Amniotic epithelial cell (primary cell): ENCODE results near the gene PEX26.
"Not testable (repeated sequence)": the region's sequence is repeated elsewhere in the genome, so short reads cannot be mapped to it uniquely, and the experiment has no call there.

Experiments used
- DNase-seq: peaks from one replicate; pipeline ENCODE4 v3.0.0-alpha.2; 2010; ENCODE audit warnings: low read depth

Gene PEX26

GRCh38 chr22:18077639-18078328 lies at the start of gene PEX26:
TSS of gene PEX26 (plus strand) at chr22:18077990. CDS start at chr22:18078377, 387 bp downstream.
- DNase-seq = peak; percentile 95

- DNase-seq = no peak
These were observed 48.8 kb upstream of the PEX26 start for GRCh38 chr22:18028817-18029527.

- no peak for DNase-seq
These were observed 48.0 kb upstream of the PEX26 start for GRCh38 chr22:18029686-18030267.

GRCh38 chr22:18031695-18032454 lies 45.9 kb upstream of the PEX26 start:
- DNase-seq = peak; percentile 93

DNA sequence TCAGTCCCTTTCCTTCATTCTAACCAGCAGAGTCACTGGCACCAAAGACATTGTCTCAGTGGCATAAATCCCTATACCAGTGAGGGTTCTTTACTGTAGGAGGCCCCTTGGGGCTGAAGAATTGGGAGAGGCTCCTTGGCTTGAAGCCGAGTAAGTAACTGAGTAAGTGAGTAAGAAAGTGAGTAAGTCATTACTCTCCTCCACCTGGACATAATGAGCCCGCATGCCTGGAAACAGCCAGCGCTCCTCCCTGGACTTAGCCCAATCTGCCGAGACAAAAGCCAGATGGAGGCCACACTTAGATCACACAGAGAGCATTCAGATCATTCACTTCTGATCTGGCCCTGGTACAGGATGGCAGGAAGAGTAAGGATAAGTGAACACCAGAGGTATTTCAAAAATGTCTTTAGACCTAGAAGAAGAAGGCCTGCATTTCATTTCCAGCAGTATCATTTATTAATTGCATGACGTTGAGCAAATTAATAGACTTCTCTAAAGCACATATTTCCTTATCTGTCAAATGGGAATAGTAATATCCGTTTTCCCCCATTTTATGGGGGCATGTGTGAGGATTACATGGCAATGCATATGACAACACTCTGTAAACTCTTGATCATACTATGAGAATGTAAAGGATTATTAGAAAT lies 45.2 kb upstream of the PEX26 start:
- peak; percentile 85 for DNase-seq

DNA sequence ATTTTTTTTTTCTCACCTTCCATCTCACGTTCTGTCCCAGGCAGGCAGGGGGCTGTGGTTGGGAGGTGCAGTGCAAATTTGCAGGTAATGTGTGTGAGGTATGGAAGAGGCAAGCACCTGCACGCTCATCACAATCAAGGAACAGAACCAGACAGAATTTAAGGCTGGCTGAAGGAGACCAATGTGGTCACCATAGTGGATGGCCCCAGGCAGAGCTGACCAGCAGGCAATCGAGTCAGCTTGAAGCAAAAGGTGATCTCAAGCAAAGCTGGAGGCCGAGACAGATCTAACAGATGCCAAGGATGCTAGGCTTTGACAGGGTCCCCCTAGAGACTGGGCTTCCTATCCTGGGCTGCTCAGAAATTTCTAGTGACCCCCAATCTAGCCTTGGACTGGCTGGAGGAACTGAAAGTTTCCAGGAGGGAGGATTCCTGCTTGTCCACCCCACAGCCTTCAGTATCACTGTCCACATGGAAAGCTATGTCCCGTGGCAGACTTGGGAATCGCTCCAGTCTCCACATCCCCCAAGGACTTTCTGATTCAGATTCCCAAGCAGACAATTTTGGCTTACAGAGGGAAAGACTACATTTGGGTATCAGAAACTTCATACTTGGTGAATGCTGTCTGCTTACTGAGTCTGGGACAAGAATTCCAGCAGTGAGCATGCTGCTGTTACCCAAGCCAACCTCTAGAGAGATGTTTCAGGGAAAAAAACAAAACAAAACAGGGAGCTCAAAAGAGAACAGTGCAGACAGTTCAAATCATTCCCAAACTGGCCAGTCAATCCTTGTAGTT lies 44.4 kb upstream of the PEX26 start:
- no peak for DNase-seq

GRCh38 chr22:18034076-18034475 lies 43.7 kb upstream of the PEX26 start:
- DNase-seq = no peak

DNA sequence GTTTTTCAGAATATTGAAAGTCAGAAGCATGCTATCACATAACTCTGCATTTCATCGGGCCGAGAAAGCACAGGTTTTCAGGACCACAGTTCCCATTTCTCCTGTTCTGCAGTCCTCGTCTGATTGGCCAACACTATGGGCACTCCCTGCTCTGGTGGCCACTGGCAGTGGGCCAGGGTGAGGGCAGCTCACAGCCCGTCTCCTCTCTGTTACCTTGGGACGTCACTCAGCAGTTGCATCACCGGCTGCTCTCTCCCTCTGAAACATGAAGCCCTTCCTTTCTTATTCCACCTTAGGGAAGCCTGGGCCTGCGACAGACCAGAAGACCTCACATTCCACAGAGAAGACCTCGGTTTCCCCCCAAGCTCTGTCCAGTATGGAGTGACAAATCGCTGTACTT lies 42.0 kb upstream of the PEX26 start:
- peak; percentile 79 for DNase-seq

DNA sequence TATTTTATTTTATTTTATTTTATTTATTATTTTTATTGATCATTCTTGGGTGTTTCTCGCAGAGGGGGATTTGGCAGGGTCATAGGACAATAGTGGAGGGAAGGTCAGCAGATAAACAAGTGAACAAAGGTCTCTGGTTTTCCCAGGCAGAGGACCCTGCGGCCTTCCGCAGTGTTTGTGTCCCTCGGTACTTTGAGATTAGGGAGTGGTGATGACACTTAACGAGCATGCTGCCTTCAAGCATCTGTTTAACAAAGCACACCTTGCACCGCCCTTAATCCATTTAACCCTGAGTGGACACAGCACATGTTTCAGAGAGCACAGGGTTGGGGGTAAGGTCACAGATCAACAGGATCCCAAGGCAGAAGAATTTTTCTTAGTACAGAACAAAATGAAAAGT lies 36.9 kb upstream of the PEX26 start:
- DNase-seq = not testable (repeated sequence)

DNA sequence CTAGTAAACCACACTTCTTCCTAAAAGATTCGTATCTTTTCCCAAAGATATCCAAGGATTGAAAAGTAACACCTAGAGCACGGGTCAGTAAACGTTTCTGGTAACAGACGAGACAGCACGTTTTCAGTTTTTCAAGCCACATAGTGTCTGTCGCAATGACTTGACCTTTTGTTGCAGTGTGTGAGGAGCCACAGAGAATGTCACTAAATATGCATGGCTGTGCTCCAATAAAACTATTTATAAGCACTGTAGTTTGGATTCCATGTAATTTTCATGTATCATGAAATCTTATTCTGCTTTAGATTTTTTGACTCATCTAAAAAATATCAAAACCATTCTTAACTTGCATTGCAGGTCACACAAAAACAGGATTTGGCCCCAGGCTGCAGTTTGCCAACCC lies 35.1 kb upstream of the PEX26 start:
- DNase-seq = no peak

DNA sequence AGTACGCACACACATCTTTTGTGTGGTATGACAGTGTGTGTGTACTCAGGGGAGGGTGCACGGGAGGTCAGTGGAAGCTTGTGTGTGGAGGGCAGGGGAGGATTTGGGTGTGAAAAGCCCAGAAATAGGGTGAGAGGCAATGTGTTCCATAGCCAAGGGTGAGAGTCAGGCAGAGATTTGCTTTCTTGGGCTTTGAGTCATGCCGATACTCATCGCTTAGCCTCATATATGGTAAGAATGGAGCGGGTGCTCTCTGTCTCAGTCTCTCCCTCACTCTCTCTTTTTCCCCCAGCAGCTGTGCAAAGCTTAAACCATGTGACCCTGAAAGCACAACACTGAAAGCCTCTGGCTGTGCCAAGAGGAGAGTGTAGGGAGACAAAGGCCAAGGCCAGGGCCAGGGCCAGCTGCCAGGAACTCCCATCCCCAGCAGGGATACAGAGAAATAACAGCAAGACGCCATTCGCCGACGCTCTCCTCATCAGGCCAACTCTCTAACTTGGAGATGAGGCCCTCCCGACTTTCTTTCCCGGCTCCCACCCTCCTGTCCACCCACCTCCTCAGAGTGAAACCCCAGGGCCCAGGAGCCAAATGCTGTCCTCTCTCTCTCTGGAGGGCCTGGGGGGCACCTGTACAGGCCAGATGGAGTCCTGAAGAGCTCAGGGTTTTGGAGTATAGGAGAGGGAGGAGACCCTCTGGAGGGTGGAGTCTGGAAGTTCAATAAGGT lies 33.1 kb upstream of the PEX26 start:
- DNase-seq = no peak

DNA sequence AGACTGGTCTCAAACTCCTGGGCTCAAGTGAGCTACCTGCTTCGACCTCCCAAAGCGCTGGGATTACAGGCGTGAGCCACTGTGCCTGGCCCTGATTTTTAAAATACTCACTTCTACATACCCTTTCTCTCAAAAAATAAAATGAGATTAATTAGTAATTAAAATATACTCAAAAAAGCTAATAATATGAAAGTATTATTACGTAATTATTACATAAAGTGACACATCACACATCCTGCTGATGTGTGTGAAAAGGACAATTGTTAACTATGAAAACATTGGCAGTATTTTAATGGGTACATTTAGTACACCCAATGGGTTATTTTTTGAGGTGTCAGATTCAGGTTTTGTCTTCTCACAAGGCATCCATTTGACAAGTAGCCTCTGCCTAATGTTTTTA lies 32.0 kb upstream of the PEX26 start:
- DNase-seq = no peak

- no peak for DNase-seq
These were observed 29.7 kb upstream of the PEX26 start for GRCh38 chr22:18048041-18048440.

- DNase-seq = peak; percentile 68
These were observed 29.3 kb upstream of the PEX26 start for GRCh38 chr22:18048441-18048898.

- no peak for DNase-seq
These were observed 27.7 kb upstream of the PEX26 start for GRCh38 chr22:18050065-18050464.

DNA sequence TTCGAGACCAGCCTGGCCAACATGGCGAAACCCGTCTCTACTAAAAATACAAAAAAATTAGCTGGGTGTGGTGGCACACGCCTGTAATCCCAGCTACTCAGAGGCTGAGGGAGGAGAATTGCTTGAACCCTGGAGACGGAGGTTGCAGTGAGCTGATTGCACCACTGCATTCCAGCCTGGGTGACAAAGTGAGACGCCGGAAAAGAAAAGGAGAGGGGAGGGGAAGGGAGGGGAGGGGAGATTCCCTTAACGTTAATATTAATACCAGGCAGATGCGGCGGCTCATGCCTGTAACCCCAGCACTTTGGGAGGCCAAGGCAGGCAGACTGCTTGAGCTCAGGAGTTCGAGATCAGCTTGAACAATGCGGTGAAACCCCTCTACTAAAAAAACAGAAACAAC lies 26.7 kb upstream of the PEX26 start:
- peak; percentile 16 for DNase-seq

DNA sequence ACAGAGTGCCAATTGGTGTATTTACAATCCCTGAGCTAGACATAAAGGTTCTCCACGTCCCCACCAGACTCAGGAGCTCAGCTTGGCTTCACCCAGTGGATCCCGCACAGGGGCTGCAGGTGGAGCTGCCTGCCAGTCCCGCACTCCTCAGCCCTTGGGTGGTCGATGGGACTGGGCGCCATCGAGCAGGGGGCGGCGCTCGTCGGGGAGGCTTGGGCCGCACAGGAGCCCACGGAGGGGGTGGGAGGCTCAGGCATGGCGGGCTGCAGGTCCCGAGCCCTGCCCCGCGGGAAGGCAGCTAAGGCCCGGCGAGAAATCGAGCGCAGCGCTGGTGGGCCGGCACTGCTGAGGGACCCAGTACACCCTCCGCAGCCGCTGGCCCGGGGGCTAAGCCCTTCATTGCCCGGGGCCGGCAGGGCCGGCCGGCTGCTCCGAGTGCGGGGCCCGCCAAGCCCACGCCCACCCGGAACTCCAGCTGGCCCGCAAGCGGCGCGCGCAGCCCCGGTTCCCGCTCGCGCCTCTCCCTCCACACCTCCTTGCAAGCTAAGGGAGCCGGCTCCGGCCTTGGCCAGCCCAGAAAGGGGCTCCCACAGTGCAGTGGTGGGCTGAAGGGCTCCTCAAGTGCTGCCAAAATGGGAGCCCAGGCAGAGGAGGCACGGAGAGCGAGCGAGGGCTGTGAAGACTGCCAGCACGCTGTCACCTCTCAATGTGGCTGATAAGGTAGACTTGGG lies 24.4 kb upstream of the PEX26 start:
- not testable (repeated sequence) for DNase-seq

GRCh38 chr22:18055619-18056160 lies 22.1 kb upstream of the PEX26 start:
- DNase-seq = no peak

- peak; percentile 70 for DNase-seq
These were observed 21.6 kb upstream of the PEX26 start for GRCh38 chr22:18056161-18056666.
